OCI-LY7 (cell line): ENCODE measurements around the gene VEGFD.

ENCODE experiments used
- EZH2phosphoT487 ChIP-seq: fragments of 200-600 bp; sonication (generic); IDR thresholded peaks from 2 replicates; pipeline ENCODE4 v1.6.1; 2018; ENCODE audit warnings: low read depth, borderline replicate concordance, mild to moderate bottlenecking, mixed run types, antibody characterized with exemption, low read length, moderate library complexity, mixed read lengths
- TF ChIP-seq, protein P1 (sequence below): fragments of 200-600 bp; sonication (generic); conservative IDR thresholded peaks from 2 replicates; pipeline ENCODE4 v1.5.1; 2014; ENCODE audit warnings: mild to moderate bottlenecking, antibody characterized with exemption, low read length, moderate library complexity, mixed read lengths

DNA sequence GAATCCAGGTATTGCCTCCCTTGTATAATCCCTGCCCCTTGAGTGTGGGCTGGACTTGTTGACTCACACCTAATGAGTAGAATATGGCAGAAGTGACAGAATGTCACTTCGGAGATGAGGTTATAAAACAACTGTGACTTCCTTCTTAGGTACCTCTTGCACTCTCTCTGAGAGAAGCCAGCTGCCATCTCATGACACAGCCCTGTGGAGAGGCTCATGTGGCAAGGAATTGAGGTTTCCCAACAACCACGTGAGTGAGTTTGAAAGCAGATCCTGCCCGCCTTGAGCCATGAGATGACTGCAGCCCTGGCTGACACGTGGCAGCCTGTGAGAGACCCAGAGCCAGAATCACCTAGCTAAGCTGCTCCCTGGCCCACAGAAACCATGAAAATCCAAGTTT is 82.3 kb downstream of the VEGFD start:
- TF ChIP-seq, protein P1, sequence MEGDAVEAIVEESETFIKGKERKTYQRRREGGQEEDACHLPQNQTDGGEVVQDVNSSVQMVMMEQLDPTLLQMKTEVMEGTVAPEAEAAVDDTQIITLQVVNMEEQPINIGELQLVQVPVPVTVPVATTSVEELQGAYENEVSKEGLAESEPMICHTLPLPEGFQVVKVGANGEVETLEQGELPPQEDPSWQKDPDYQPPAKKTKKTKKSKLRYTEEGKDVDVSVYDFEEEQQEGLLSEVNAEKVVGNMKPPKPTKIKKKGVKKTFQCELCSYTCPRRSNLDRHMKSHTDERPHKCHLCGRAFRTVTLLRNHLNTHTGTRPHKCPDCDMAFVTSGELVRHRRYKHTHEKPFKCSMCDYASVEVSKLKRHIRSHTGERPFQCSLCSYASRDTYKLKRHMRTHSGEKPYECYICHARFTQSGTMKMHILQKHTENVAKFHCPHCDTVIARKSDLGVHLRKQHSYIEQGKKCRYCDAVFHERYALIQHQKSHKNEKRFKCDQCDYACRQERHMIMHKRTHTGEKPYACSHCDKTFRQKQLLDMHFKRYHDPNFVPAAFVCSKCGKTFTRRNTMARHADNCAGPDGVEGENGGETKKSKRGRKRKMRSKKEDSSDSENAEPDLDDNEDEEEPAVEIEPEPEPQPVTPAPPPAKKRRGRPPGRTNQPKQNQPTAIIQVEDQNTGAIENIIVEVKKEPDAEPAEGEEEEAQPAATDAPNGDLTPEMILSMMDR = no peak
- no peak for TF ChIP-seq EZH2phosphoT487
